HPDE6-E6E7 (cell line): ENCODE results near the gene KLHL29.

Experiments
- DNase-seq: peaks from one replicate; pipeline ENCODE4 v3.0.0; 2011; ENCODE audit warnings: missing footprints; ENCODE audit errors: extremely low spot score

Gene KLHL29

DNA sequence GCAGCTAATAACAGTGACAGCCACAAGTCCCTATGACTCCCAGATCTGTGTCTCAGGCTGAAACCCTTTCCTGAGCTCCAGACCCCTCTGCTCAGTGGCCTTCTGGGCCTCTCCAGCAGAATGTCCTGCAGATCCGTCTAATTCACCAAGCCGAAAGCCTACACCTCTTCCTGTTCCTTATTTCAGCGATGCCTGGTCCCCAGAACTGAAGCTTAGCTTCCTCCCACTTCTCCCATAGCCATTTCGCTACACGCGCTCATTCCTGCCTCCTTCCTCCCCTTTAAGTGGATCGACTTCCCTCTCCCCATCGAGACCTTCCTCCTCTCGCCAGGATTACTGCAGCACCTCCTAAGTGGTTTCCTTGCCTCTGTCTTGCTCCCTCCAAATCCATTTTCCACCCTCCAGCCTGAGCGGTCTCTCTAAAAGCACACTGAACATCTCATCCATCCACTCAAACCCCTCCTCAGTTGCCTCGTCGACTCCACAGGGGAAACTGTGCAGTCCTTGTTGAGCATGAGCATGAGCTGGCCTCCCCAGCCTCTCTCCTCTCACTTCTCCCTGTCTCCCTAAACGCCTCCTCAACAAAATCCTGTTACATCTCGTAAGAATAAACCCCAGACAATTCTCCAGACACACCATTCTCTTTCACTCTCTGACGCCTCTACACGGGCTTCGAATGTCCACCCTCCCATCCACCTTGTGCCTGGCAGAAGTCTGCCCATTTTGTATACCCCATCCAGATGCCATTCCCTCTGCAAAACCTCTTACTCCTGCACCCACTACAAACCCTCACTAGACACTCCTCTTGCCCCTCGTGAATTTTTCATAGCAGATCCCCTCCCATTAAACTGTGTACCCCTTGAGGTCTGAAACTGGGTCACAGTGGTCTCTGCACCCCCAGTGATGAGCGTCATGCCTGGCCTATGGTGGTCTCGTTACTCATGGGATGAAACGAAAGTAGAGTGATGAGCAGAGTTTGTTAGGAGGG lies 309.4 kb downstream of the KLHL29 start:
- DNase-seq = no peak

DNA sequence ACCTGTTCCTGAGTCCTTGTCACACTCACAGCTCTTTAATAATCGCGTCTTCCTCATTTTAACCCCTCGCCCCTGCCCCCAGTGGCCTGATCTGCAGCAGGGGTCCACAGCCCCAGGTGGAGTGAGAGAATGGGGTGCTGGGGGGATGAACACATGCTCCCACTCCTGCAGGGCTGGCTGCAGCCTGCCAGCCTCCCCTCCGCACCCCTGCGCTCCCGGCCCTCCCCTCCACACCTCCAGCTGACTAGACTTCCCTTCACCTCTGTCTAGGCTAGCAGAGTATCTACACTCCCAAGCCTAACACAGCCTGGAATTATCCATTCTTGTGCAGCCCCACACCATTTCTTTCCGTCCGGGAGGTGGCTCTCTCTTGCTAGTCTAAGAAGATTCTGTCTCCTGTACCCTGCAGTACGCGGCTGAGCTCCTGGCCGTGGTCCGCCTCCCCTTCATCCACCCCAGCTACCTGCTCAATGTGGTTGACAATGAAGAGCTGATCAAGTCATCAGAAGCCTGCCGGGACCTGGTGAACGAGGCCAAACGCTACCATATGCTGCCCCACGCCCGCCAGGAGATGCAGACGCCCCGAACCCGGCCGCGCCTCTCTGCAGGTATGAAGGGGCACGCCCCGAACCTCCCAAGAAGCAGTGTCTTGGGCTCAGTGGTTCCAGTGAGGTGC lies 310.4 kb downstream of the KLHL29 start:
- no peak for DNase-seq

GRCh38 chr2:23695890-23696751 lies 311.1 kb downstream of the KLHL29 start:
- no peak for DNase-seq

GRCh38 chr2:23696752-23697045 lies 311.7 kb downstream of the KLHL29 start:
- no peak for DNase-seq

DNA sequence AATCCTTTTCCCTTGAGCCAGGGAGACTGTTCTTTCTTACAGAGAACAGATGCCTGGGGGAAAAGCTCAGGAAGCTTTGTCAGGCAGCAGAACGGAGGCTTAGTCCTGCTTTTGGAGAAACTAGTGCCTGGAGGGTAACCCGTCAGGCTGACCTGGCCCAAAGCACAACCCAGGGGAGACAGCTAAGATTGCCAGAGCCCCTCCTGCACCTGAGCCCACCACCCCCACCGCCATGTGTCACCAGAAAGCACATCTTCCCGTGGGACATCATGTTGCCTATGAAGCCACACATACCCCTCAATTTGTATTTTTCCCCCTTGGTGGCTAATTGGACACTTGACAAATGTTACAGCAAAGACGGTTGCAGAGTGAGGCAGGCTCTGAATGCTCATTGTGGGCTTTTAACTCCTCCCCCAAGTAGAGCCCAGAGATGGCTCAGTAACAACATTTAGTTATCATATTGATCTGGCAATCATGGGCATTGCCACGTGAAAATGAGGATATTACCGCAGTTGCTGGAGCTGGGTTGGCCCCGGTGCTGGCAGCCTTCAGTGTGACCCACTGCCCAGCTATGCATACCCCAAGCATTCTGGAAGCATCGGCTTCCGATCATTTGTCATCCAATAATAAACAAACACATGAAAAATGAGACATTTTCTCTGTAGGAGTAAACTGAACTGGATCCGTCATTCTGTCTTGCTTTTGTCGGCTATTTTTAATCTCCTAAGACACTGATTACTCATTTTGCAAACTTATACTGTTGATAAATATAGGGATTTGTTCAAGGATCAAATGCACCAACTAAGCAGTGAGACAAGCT lies 312.5 kb downstream of the KLHL29 start:
- DNase-seq = no peak

- no peak for DNase-seq
These were observed 313.2 kb downstream of the KLHL29 start for GRCh38 chr2:23698116-23698693.

DNA sequence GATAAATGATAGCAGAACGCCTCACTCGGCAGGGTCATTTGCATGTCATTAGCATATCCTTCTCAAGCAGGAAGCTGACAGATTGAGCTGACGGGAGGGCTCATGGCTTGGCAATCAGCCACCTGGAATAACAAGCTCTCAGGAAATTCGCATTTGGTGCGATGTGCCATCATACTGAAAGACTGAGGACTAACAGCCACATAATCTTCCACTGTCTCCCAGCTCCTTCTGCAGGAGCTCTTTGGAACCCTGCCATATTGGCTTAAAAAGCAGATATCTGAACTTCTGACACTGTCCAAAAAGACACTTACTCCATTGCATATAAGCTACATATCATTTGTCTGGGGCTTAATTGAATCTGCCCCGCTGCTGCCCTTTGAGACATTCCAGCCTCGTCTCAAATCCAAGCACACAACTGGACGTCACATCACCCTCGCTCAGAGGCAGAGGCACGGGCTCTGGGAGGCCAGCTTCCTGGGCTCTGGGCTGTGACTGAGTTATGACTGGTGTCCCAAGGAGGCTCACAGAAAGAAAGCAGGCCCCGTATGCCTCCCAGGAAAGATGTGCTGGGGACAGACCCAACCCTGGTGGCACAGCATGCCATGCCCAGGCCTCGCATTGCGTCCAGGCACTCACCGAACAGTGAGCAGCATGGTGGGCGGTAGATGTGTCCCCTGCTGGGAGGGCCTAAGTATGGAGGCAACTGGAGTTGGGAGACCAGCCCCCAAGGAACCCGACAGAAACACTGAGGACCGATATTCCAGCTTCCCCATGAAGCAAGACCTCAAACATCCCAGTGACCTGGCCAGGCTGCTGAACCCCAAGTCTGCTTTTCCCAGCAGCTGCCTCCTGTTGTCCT lies 314.0 kb downstream of the KLHL29 start:
- no peak for DNase-seq

DNA sequence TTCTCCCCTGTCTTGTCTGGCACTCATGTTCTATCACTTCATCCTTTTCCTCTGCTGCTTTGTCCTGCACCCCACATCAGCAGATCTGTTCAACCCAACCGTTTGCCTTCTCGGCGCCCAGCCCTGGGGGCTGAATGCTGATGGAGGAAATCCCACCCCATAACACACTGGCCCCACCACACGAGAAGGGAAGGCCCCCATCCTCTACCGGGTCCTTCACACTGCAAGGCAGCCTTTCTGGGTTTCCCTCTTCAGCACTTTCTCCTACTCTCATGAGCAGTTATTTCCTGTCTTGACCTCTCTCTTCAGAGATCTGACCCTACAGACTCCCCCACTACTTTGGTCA lies 314.6 kb downstream of the KLHL29 start:
- DNase-seq = no peak

- DNase-seq = no peak
These were observed 315.6 kb downstream of the KLHL29 start for GRCh38 chr2:23700627-23701026.

- DNase-seq = no peak
These were observed 318.1 kb downstream of the KLHL29 start for GRCh38 chr2:23703037-23703582.

DNA sequence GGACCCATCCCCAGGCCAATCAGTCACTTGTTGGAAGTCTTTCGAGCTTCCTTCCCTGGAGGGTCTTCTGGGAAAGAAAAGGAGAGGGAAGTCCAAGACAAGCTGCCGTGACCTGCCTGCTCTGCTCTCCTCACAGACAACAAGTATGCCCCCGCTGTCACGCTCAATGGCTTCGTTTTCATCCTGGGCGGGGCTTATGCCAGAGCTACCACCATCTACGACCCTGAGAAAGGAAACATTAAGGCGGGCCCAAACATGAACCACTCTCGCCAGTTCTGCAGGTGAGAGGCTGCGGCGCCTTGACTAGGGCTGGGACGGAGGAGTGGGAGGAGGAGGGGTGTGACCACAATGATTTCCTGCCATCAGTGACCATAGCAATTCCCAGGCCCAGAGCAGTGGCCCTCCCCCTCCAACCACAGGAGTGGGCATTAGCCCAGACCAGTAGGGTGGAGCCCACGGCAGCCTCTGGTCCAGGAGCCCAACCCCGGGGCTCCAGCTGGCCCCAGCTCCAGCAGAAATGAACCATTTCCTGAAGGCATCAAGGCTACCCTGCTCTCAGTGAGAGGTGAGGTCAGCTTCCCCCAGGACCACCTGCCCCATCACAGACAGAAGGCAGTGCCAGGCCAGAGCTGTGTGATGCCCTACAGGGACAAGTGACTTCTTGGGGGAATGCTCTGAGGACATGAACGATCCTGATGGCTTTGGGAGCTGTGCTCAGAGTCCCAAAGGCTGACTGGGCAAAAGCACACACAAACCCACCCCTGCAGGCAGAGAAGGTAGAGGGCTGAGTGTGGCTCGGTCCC lies 318.8 kb downstream of the KLHL29 start:
- DNase-seq = no peak

- DNase-seq = no peak
These were observed 321.0 kb downstream of the KLHL29 start for GRCh38 chr2:23705771-23706612.

DNA sequence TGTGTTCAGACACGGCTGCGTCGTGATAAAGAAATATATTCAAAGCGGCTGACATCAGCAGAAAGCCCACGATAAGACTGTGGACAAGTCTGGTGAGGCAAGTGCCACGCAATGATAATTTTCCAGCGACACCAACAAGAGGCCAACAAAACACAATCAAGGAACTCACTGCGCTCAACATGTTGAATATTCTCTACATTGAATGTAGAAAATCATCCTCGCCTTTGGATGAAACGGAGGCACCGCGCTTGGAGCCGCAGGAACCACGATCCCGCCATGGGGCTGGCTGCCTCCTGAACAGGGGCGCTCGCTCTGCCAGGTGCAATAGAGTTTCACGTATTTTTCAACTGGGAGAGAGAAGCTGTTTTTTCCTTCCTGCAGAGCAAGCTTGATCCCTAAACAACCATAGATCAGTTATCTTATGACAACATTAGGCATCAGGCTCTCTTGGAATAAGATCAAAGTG lies 321.7 kb downstream of the KLHL29 start:
- no peak for DNase-seq

- DNase-seq = no peak
These were observed 322.1 kb downstream of the KLHL29 start for GRCh38 chr2:23707096-23707495.

- no peak for DNase-seq
These were observed 323.8 kb downstream of the KLHL29 start for GRCh38 chr2:23708771-23709170.

DNA sequence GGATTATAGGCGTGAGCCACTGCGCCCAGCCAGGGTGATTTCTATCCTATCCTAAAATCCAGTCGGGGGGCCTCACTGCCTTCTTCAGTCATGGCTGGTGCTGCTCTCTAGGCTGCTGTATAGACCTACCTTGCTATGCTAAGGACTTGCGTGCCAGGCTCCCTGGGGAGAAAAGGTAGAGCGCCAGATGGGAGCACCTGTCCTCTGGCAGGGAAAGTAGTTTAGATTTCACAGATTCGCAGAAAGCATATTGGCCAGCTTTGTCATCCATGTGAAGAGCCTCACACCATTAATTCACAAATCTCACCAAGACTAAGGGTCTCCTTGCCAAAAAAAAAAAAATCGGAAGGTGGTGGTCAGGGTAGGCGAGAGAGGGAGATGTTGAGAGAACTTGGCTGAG lies 324.3 kb downstream of the KLHL29 start:
- DNase-seq = no peak

DNA sequence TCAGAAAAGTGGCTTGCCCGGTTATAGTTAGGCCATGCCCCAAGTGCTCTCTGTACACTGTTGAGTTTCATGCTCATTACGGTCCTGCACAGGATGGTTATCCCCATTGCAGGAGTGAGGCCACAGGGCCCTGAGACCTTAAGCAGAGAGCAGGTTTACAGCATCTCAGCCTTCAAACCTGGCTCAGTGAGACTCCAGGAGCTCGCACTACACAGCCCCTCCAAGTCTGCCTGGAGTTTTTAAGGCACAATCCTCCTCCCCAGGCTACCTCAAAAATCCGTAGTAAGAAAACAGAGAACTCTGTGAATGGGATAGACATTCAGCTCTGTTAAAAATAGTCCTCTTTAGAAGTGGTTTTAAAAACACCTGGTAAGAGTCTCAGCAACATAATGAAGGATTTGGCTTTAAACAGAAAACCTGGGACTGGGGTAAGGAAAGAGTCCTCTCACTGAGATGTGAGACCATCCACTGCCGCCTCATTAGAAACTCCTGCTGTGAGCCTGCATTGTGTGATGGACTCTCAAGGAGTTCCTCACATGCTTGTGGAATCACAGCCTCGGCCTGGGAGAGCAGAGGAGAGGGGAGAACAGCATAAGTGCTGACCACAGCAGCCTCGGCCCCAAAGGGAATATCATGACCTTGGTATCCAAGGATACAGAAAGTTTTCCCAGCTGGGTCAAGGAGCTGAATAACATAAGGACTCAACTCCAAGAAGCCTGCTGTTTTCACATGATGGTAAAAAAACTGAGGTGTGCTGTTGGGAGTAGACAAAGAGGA lies 327.2 kb downstream of the KLHL29 start:
- DNase-seq = no peak
